ENCODE data around the gene SMIM34.
"Not testable (repeated sequence)": the region's sequence is repeated elsewhere in the genome, so short reads cannot be mapped to it uniquely, and the experiment has no call there.

The SMIM34 gene

GRCh38 chr21:34374462-34374861, 49.3 kb downstream of the SMIM34 start:
- H3K36me3 ChIP-seq (ENCODE audit: insufficient read depth, low read length); H2AFZ ChIP-seq (ENCODE audit: low read length, unreplicated experiment); H3K4me3 ChIP-seq (ENCODE audit: low read depth, low read length); H3K27me3 ChIP-seq (ENCODE audit: insufficient read depth, low read length); H3K27ac ChIP-seq (ENCODE audit: low read depth, low read length); H3K79me2 ChIP-seq (ENCODE audit: control insufficient read depth, insufficient read depth, low read length, unreplicated experiment); H3K4me1 ChIP-seq (ENCODE audit: control insufficient read depth, insufficient read depth, low read length, unreplicated experiment): not testable (repeated sequence)

GRCh38 chr21:34372321-34372720, 51.4 kb downstream of the SMIM34 start:
- Histone ChIP-seq H3K79me2 (ENCODE audit: control insufficient read depth, insufficient read depth, low read length, unreplicated experiment) (no peaks in the 10 kb centered on the region), H3K4me1 (ENCODE audit: control insufficient read depth, insufficient read depth, low read length, unreplicated experiment) (no peaks in the 10 kb centered on the region), H3K36me3 (ENCODE audit: insufficient read depth, low read length) (no peaks in the 10 kb centered on the region)

GRCh38 chr21:34369741-34370140, 54.0 kb downstream of the SMIM34 start:
- Histone ChIP-seq H3K4me1 (ENCODE audit: control insufficient read depth, insufficient read depth, low read length, unreplicated experiment) (no peaks in the 10 kb centered on the region), H3K4me3 (ENCODE audit: low read depth, low read length) (no peak overlapping the region), H3K79me2 (ENCODE audit: control insufficient read depth, insufficient read depth, low read length, unreplicated experiment) (no peaks in the 10 kb centered on the region), H3K27me3 (ENCODE audit: insufficient read depth, low read length) (no peaks in the 10 kb centered on the region), H3K36me3 (ENCODE audit: insufficient read depth, low read length) (no peaks in the 10 kb centered on the region), H3K27ac (ENCODE audit: low read depth, low read length) (no peak overlapping the region), H2AFZ (ENCODE audit: low read length, unreplicated experiment) (no peak overlapping the region)

More at GRCh38 chr21:34372321-34372720, 51.4 kb downstream of the SMIM34 start:
- no peak overlapping the region for H2AFZ ChIP-seq (ENCODE audit: low read length, unreplicated experiment)
- no peak overlapping the region for H3K27ac ChIP-seq (ENCODE audit: low read depth, low read length)
- no peaks in the 10 kb centered on the region for H3K27me3 ChIP-seq (ENCODE audit: insufficient read depth, low read length)
- H3K4me3 ChIP-seq (ENCODE audit: low read depth, low read length): no peak overlapping the region

Measured in ACC112 (cell line).